PC-3 (cell line): ENCODE measurements around the gene RAB3C. TPM values are rescaled to one million over a fixed set of nuclear protein-coding genes. Genes with fewer than 3 reads are reported as not detected.
A peak's percentile ranks its signal among the peaks of the same experiment; 100 is the strongest.

Source experiments
- ATAC-seq: fragments of 200-7000 bp; cut with Tn5 transposase; 2 replicates; pipeline ENCODE4 v1.9.1; 2020; ENCODE audit warnings: mild to moderate bottlenecking, moderate library complexity
- BruUV-seq: library from RNA; stranded (reverse); fragments of 400-500 nt; replicated peaks from 2 replicates; lab custom pipeline; 2021; lab: Mats Ljungman, UMichigan
- CTCF ChIA-PET: fragments of 300-600 bp; sonication (Branson Sonifier 250); formaldehyde crosslinking; loops from one replicate; lab custom pipeline; 2022; ENCODE audit warnings: antibody characterized with exemption; lab: Charles Lee
- POLR2A ChIA-PET: fragments of 300-600 bp; sonication (Branson Sonifier 250); formaldehyde crosslinking; loops from one replicate; lab custom pipeline; 2022; ENCODE audit warnings: antibody characterized with exemption; ENCODE audit not compliant: unreplicated experiment; lab: Charles Lee
- DNase-seq: peaks from one replicate; pipeline ENCODE4 v3.0.0-alpha.2; 2015
- H2AFZ ChIP-seq: fragments of 300-600 bp; sonication (generic); 2 replicates; pipeline ENCODE4 v1.6.0; 2016; ENCODE audit warnings: antibody characterized with exemption, low read length
- H3F3A ChIP-seq: fragments of 300-600 bp; sonication (generic); one replicate; pipeline ENCODE4 v1.6.0; 2017; ENCODE audit warnings: antibody characterized with exemption, low read length, control low read depth, mild to moderate bottlenecking; ENCODE audit not compliant: unreplicated experiment
- H3K27ac ChIP-seq: fragments of 300-600 bp; sonication (generic); 2 replicates; pipeline ENCODE4 v1.5.1; 2016; ENCODE audit warnings: mild to moderate bottlenecking, low read length
- H3K27me3 ChIP-seq: fragments of 300-600 bp; sonication (generic); 2 replicates; pipeline ENCODE4 v1.6.1; 2016; ENCODE audit warnings: low read length, mixed read lengths
- H3K36me3 ChIP-seq: fragments of 300-600 bp; sonication (generic); 2 replicates; pipeline ENCODE4 v1.6.1; 2016; ENCODE audit warnings: low read depth, mixed run types, low read length, mixed read lengths
- H3K4me1 ChIP-seq: fragments of 300-600 bp; sonication (generic); 2 replicates; pipeline ENCODE4 v1.5.1; 2016; ENCODE audit warnings: low read length; ENCODE audit not compliant: insufficient read depth
- H3K4me2 ChIP-seq: fragments of 300-600 bp; sonication (generic); 2 replicates; pipeline ENCODE4 v1.6.0; 2016; ENCODE audit warnings: low read length
- H3K4me3 ChIP-seq: fragments of 300-600 bp; sonication (generic); 2 replicates; pipeline ENCODE4 v1.5.1; 2016; ENCODE audit warnings: mild to moderate bottlenecking, low read length, mixed read lengths
- H3K79me2 ChIP-seq: fragments of 300-600 bp; sonication (generic); 2 replicates; pipeline ENCODE4 v1.6.1; 2017; ENCODE audit warnings: low read length, mixed read lengths
- H3K9ac ChIP-seq: fragments of 300-600 bp; sonication (generic); 2 replicates; pipeline ENCODE4 v1.6.0; 2016; ENCODE audit warnings: mild to moderate bottlenecking, low read length
- H3K9me2 ChIP-seq: fragments of 300-600 bp; sonication (generic); replicated peaks from 2 replicates; pipeline ENCODE4 v1.6.1; 2016; ENCODE audit warnings: mixed run types, low read length, mixed read lengths
- H3K9me3 ChIP-seq: fragments of 300-600 bp; sonication (generic); 2 replicates; pipeline ENCODE4 v1.6.1; 2016; ENCODE audit warnings: low read length, mixed read lengths
- H4K20me1 ChIP-seq: fragments of 300-600 bp; sonication (generic); 2 replicates; pipeline ENCODE4 v1.6.1; 2016; ENCODE audit warnings: low read length, mixed read lengths
- EZH2 ChIP-seq: fragments of 300-600 bp; sonication (generic); IDR thresholded peaks from one replicate; pipeline ENCODE4 v1.6.1; 2017; ENCODE audit warnings: antibody characterized with exemption, mild to moderate bottlenecking, low read length; ENCODE audit not compliant: unreplicated experiment
- EZH2phosphoT487 ChIP-seq: fragments of 300-600 bp; sonication (generic); IDR thresholded peaks from 2 replicates; pipeline ENCODE4 v1.6.1; 2018; ENCODE audit warnings: mild to moderate bottlenecking, antibody characterized with exemption, low read length, borderline replicate concordance
- intact Hi-C: fragments of 100-400 bp; cut with micrococcal nuclease; formaldehyde crosslinking; loops from 2 replicates; pipeline ENCODE4 v1.9.0; 2023
- total RNA-seq: library from RNA; depleted of rRNA; stranded (reverse); fragments of >200 nt; gene quantifications from 2 replicates; pipeline ENCODE4 v1.2.3, GENCODE V29; 2014
- TF ChIP-seq, protein P1 (sequence below): fragments of 300-600 bp; sonication (generic); conservative IDR thresholded peaks from 2 replicates; pipeline ENCODE4 v1.5.1; 2017; ENCODE audit warnings: antibody characterized with exemption, low read depth, mild to moderate bottlenecking, low read length

The RAB3C gene
- total RNA-seq, 1 experiment from 2014 or later, result not detected

DNA sequence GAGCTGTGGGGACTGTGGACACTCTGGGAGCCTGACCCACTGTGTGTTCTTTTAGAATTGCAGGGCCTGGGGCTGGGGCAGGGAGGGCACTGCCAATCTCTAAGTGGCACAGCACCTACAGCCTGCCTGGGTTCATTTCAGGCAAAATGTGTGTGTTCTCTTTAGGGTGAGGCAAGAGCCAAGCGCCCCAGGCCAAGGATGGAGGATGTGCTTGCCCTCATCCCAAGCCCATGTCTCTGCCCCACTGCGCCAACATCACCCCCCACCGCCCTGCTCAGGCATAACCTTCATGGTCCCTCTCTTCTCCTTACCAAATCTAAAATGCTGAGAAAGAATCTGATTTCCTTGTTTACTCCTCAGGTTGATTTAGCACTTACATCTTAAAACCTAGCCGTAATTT lies 304.4 kb downstream of the RAB3C start:
- no peaks in the 10 kb centered on the region for H3K36me3 ChIP-seq
- BruUV-seq, result no TSS peak
- H3K27me3 ChIP-seq, result no peaks in the 10 kb centered on the region
- no peak overlapping the region for H3K4me3 ChIP-seq
- H3K79me2 ChIP-seq, result no peaks in the 10 kb centered on the region
- CTCF ChIA-PET, result interaction anchor here (0.6 kb wide), 1 partner anchor 69 kb away, joined by 4 read pairs; no protein-coding TSS in a partner anchor
- H3K9ac ChIP-seq, result no peak overlapping the region
- no peak overlapping the region for H3K4me2 ChIP-seq
- peak overlapping the region; percentile 61; the same call in 1 of the 2 replicates for H2AFZ ChIP-seq
- no peaks in the 10 kb centered on the region for H3K9me3 ChIP-seq
- H3F3A ChIP-seq, result no peaks in the 10 kb centered on the region
- H3K4me1 ChIP-seq, result peaks cover 8% of the 10 kb centered on the region
- no peak for DNase-seq
- no peaks in the 10 kb centered on the region for H4K20me1 ChIP-seq
- H3K9me2 ChIP-seq, result no peaks in the 10 kb centered on the region
- intact Hi-C loops, result loop anchor here (5.0 kb wide), 2 partner anchors 610 to 915 kb away; no protein-coding TSS in a partner anchor
- POLR2A ChIA-PET, result interaction anchor here (0.6 kb wide), 1 partner anchor 209 kb away, joined by 3 read pairs; no protein-coding TSS in a partner anchor
- H3K27ac ChIP-seq, result no peak overlapping the region
- TF ChIP-seq EZH2, result no peak
- TF ChIP-seq EZH2phosphoT487, result no peak
- TF ChIP-seq, protein P1, sequence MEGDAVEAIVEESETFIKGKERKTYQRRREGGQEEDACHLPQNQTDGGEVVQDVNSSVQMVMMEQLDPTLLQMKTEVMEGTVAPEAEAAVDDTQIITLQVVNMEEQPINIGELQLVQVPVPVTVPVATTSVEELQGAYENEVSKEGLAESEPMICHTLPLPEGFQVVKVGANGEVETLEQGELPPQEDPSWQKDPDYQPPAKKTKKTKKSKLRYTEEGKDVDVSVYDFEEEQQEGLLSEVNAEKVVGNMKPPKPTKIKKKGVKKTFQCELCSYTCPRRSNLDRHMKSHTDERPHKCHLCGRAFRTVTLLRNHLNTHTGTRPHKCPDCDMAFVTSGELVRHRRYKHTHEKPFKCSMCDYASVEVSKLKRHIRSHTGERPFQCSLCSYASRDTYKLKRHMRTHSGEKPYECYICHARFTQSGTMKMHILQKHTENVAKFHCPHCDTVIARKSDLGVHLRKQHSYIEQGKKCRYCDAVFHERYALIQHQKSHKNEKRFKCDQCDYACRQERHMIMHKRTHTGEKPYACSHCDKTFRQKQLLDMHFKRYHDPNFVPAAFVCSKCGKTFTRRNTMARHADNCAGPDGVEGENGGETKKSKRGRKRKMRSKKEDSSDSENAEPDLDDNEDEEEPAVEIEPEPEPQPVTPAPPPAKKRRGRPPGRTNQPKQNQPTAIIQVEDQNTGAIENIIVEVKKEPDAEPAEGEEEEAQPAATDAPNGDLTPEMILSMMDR, result no peak
- ATAC-seq, result no peak

DNA sequence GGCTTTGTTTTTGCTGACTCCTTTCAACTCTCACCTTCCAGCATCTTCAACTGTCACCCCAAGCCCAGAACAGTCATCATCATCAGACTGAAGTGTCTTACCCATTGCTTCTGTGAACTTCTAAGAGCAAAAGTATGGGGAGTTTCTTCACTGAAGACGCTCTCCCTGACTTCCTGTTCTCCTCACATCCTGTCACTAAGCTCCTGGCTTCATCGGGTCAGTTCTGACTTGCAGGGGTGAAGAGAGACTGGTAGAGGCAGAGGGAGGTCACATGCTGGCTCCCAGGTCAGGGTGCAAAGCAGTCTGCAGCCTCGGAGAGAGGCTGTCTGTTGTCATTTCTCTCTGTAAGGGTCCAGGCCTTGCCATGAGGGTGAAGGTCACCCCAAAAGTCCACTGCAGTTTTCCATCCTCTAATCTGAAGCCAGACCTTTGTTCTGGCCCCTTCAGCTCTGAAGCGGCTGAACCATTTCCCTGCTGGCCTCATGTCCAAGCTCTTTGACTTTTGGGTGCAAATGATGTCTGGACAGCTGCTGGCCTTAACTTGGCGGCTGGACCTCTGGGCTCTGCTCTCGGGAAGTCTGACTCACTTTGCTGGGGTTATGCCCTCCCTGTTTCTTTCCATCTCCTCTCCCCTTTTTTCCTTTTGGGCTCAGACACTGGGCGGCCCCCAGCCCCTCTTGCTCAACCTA lies 305.0 kb downstream of the RAB3C start:
- Histone ChIP-seq H3K4me2 (no peak overlapping the region), H3F3A (no peaks in the 10 kb centered on the region), H3K36me3 (no peaks in the 10 kb centered on the region), H3K79me2 (no peaks in the 10 kb centered on the region), H3K9me3 (no peaks in the 10 kb centered on the region), H4K20me1 (no peaks in the 10 kb centered on the region), H3K9ac (no peak overlapping the region), H2AFZ (no peak overlapping the region), H3K4me1 (peaks cover 8% of the 10 kb centered on the region), H3K27ac (no peak overlapping the region), H3K9me2 (no peaks in the 10 kb centered on the region), H3K4me3 (no peak overlapping the region), H3K27me3 (no peaks in the 10 kb centered on the region)
- ATAC-seq (no peak), DNase-seq (no peak)
- CTCF ChIA-PET, result no interaction called here
- POLR2A ChIA-PET, result no interaction called here
- BruUV-seq, result no TSS peak
- TF ChIP-seq EZH2 (no peak), EZH2phosphoT487 (no peak)
- intact Hi-C loops, result loop anchor here (5.0 kb wide), 2 partner anchors 609 to 914 kb away; no protein-coding TSS in a partner anchor

DNA sequence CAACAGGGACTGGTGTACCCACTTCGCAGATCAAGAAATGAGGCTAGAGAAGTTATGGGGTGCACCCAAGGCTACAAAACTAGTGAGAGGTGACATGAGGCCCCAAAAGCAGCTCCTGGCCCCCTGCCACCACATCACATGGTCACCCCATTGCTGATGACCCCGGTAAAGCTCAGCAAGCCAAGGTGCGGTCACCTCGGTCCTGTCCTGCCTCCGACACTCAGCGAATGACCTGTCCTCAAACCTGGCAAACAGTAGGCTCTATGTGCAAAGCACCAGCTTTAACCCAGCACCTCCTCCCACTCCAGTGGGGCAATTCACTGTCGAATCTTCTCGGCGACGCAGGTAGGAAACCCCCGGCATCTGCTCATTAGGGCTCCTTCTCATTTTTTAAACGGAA lies 307.4 kb downstream of the RAB3C start:
- DNase-seq (no peak), ATAC-seq (no peak)
- peaks cover 8% of the 10 kb centered on the region for H3K4me1 ChIP-seq
- no TSS peak for BruUV-seq
- CTCF ChIA-PET, result no interaction called here
- POLR2A ChIA-PET, result no interaction called here
- no peaks in the 10 kb centered on the region for H3K9me3 ChIP-seq
- H3K4me3 ChIP-seq, result no peak overlapping the region
- no peaks in the 10 kb centered on the region for H3K79me2 ChIP-seq
- no peaks in the 10 kb centered on the region for H3K9me2 ChIP-seq
- H3K27me3 ChIP-seq, result no peaks in the 10 kb centered on the region
- no peak overlapping the region for H3K4me2 ChIP-seq
- H3K9ac ChIP-seq, result peak overlapping the region; percentile 52; the same call in 1 of the 2 replicates
- H3K27ac ChIP-seq, result peak overlapping the region; percentile 92
- H2AFZ ChIP-seq, result no peak overlapping the region
- no peaks in the 10 kb centered on the region for H4K20me1 ChIP-seq
- no peak for TF ChIP-seq EZH2phosphoT487
- TF ChIP-seq EZH2, result no peak
- TF ChIP-seq, protein P1, result no peak
- intact Hi-C loops, result loop anchor here (5.0 kb wide), 1 partner anchor 772 kb away; no protein-coding TSS in a partner anchor
- H3K36me3 ChIP-seq, result no peaks in the 10 kb centered on the region
- no peaks in the 10 kb centered on the region for H3F3A ChIP-seq
